ENCODE data around the gene FOXJ3. TPM values are rescaled to one million over a fixed set of nuclear protein-coding genes. Genes with fewer than 3 reads are reported as not detected.

FOXJ3 gene
- total and polyA plus RNA-seq, 2 experiments from 2014 or later: 16.3 to 23.6 TPM

DNA sequence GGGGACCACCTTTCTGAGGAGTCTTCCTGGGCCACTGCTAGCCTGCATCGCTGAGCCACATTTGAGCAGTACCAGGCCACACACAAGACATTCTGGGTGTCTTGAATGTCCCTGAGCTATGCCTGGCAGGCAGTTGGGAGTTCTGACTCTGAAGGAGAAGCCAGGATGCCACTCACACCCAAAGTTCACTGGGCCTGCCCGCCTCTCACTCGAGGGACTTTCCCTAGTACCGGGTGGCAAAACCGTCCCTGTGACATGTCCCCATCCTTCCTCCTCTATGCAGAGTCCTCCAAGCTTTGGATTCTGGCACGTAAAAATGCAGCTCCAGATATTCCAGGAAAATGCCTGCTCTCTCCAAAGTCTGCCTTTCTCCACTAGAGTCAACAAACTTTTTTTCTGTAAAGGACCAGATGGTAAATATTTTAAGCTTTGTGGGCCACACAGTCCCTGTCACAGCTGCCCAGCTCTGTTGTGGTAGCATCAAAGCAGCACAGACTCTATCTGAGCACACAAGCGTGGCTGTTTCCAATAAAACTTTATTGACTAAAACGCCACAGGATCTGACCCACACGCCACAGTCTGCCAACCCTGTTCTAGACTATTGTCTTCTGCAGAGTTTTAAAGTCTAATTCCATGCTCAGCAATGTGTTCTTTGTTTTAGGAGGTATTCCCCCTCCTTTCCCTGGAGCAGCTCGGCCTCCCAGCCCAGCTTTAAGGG, 201.1 kb downstream of the FOXJ3 start:
- no peaks in the 10 kb centered on the region for H3F3A ChIP-seq (ENCODE audit: insufficient read depth)
- no peak overlapping the region for H3K9ac ChIP-seq
- no peaks in the 10 kb centered on the region for H4K20me1 ChIP-seq (ENCODE audit: insufficient read depth)
- no peak overlapping the region for H2AFZ ChIP-seq
- H3K4me3 ChIP-seq: no peak overlapping the region
- H3K36me3 ChIP-seq (ENCODE audit: low read depth): no peaks in the 10 kb centered on the region
- H3K27ac ChIP-seq: no peak overlapping the region
- no peaks in the 10 kb centered on the region for H3K4me1 ChIP-seq (ENCODE audit: insufficient read depth)
- DNase-seq: no peak
- H3K9me3 ChIP-seq (ENCODE audit: low read depth): no peaks in the 10 kb centered on the region
- WGBS, 2 experiments (ENCODE audit: low coverage in 1 of 2, low lambda C conversion rate in 2 of 2, missing lambda C conversion rate in 2 of 2): 19 to 20% methylated on average over 9 to 10 of the region's 10 CpGs
- no peak overlapping the region for H3K4me2 ChIP-seq (ENCODE audit: unreplicated experiment)
- H3K79me2 ChIP-seq (ENCODE audit: insufficient read depth): no peaks in the 10 kb centered on the region
- H3K9me2 ChIP-seq (ENCODE audit: insufficient read depth): no peaks in the 10 kb centered on the region
- H3K27me3 ChIP-seq (replicated peaks; ENCODE audit: insufficient read depth): peaks cover 32% of the 10 kb centered on the region; the same call in 1 of the 2 replicates
- in situ Hi-C loops (cut with MboI): loop anchor here (25.0 kb wide), 1 partner anchor 572 kb away; no protein-coding TSS in a partner anchor
- TF ChIP-seq EZH2 (IDR thresholded peaks at IDR 0.05; ENCODE audit: insufficient read depth, poor library complexity, severe bottlenecking): no peak

DNA sequence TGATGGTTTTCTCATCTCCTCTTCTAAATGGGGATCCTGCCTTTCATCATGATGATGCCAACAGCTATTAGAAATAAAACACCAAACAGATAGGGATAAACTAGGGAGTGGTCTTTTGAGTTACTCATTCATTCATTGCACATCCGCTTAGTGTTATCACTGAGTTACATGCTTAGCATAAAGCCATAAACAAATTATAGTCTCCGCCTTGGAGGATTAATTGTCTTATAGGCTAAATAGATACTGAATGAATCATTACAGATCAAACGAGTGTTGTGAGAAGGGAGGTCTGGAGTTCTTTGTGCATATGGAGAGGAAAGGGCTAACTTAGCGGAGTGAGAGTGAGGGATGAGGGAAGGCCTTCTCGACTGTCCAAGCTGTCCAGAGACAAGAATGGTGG, 201.6 kb downstream of the FOXJ3 start:
- H3K36me3 ChIP-seq (ENCODE audit: low read depth): no peaks in the 10 kb centered on the region
- H3K27me3 ChIP-seq (replicated peaks; ENCODE audit: insufficient read depth): peaks cover 34% of the 10 kb centered on the region; the same call in 1 of the 2 replicates
- no peak overlapping the region for H3K27ac ChIP-seq
- DNase-seq: no peak
- no peak for TF ChIP-seq EZH2 (IDR thresholded peaks at IDR 0.05; ENCODE audit: insufficient read depth, poor library complexity, severe bottlenecking)
- in situ Hi-C loops (cut with MboI): loop anchor here (25.0 kb wide), 1 partner anchor 571 kb away; no protein-coding TSS in a partner anchor
- H3K79me2 ChIP-seq (ENCODE audit: insufficient read depth): no peaks in the 10 kb centered on the region
- no peak overlapping the region for H3K4me3 ChIP-seq
- H3K9me2 ChIP-seq (ENCODE audit: insufficient read depth): no peaks in the 10 kb centered on the region
- no peak overlapping the region for H2AFZ ChIP-seq
- H3K9ac ChIP-seq: no peak overlapping the region
- H3K4me2 ChIP-seq (ENCODE audit: unreplicated experiment): no peak overlapping the region
- H3K4me1 ChIP-seq (ENCODE audit: insufficient read depth): no peaks in the 10 kb centered on the region
- H3F3A ChIP-seq (ENCODE audit: insufficient read depth): no peaks in the 10 kb centered on the region
- 68 to 81% methylated on average over 5 of the region's 5 CpGs for WGBS, 2 experiments (ENCODE audit: low coverage in 1 of 2, low lambda C conversion rate in 2 of 2, missing lambda C conversion rate in 2 of 2)
- no peaks in the 10 kb centered on the region for H4K20me1 ChIP-seq (ENCODE audit: insufficient read depth)
- no peaks in the 10 kb centered on the region for H3K9me3 ChIP-seq (ENCODE audit: low read depth)

- no peaks in the 10 kb centered on the region for H3K79me2 ChIP-seq (ENCODE audit: insufficient read depth)
- no peak overlapping the region for H3K9ac ChIP-seq
- peaks cover 34% of the 10 kb centered on the region; the same call in 1 of the 2 replicates for H3K27me3 ChIP-seq (replicated peaks; ENCODE audit: insufficient read depth)
- H3K9me3 ChIP-seq (ENCODE audit: low read depth): no peaks in the 10 kb centered on the region
- H3K27ac ChIP-seq: no peak overlapping the region
- no peaks in the 10 kb centered on the region for H4K20me1 ChIP-seq (ENCODE audit: insufficient read depth)
- H3K9me2 ChIP-seq (ENCODE audit: insufficient read depth): no peaks in the 10 kb centered on the region
- no peaks in the 10 kb centered on the region for H3K36me3 ChIP-seq (ENCODE audit: low read depth)
- H3K4me1 ChIP-seq (ENCODE audit: insufficient read depth): no peaks in the 10 kb centered on the region
- H3K4me3 ChIP-seq: no peak overlapping the region
- TF ChIP-seq EZH2 (IDR thresholded peaks at IDR 0.05; ENCODE audit: insufficient read depth, poor library complexity, severe bottlenecking) (no peak), EZH2phosphoT487 (IDR thresholded peaks at IDR 0.05; ENCODE audit: insufficient read depth, low read depth) (no peak)
- H3F3A ChIP-seq (ENCODE audit: insufficient read depth): no peaks in the 10 kb centered on the region
- no peak overlapping the region for H3K4me2 ChIP-seq (ENCODE audit: unreplicated experiment)
- DNase-seq: no peak
- no peak overlapping the region for H2AFZ ChIP-seq
- WGBS, 2 experiments (ENCODE audit: low coverage in 1 of 2, low lambda C conversion rate in 2 of 2, missing lambda C conversion rate in 2 of 2): 48 to 49% methylated on average over 5 of the region's 5 CpGs
- in situ Hi-C loops (cut with MboI): loop anchor here (25.0 kb wide), 1 partner anchor 568 kb away; no protein-coding TSS in a partner anchor
These were observed 204.9 kb downstream of the FOXJ3 start for GRCh38 chr1:42130061-42130660.

GRCh38 chr1:42128964-42129363, 206.1 kb downstream of the FOXJ3 start:
- Histone ChIP-seq H3K9me3 (ENCODE audit: low read depth) (no peaks in the 10 kb centered on the region), H3K36me3 (ENCODE audit: low read depth) (no peaks in the 10 kb centered on the region), H3K27me3 (replicated peaks; ENCODE audit: insufficient read depth) (peaks cover 30% of the 10 kb centered on the region; the same call in 1 of the 2 replicates), H4K20me1 (ENCODE audit: insufficient read depth) (no peaks in the 10 kb centered on the region), H3K9ac (no peak overlapping the region), H3K4me2 (ENCODE audit: unreplicated experiment) (no peak overlapping the region), H3K4me3 (no peak overlapping the region), H3K4me1 (ENCODE audit: insufficient read depth) (no peaks in the 10 kb centered on the region), H3F3A (ENCODE audit: insufficient read depth) (no peaks in the 10 kb centered on the region), H3K9me2 (ENCODE audit: insufficient read depth) (no peaks in the 10 kb centered on the region), H3K79me2 (ENCODE audit: insufficient read depth) (no peaks in the 10 kb centered on the region), H2AFZ (no peak overlapping the region), H3K27ac (no peak overlapping the region)
- DNase-seq: no peak
- in situ Hi-C loops (cut with MboI): loop anchor here (25.0 kb wide), 1 partner anchor 567 kb away; no protein-coding TSS in a partner anchor
- 33 to 50% methylated on average over 3 of the region's 3 CpGs for WGBS, 2 experiments (ENCODE audit: low coverage in 1 of 2, low lambda C conversion rate in 2 of 2, missing lambda C conversion rate in 2 of 2)
- no peak for TF ChIP-seq EZH2 (IDR thresholded peaks at IDR 0.05; ENCODE audit: insufficient read depth, poor library complexity, severe bottlenecking)
- TF ChIP-seq EZH2phosphoT487 (IDR thresholded peaks at IDR 0.05; ENCODE audit: insufficient read depth, low read depth): no peak

Measured in GM23248 (cell line).